Ascending aorta (tissue), 2 donors: Measurements from ENCODE around the gene ADAMTS17. TPM values are rescaled to one million over a fixed set of nuclear protein-coding genes. Genes with fewer than 3 reads are reported as not detected.

Experiments used
- DNase-seq, 2 donors: peaks; one replicate each; pipeline ENCODE4 v3.0.0-alpha.2; 2019; ENCODE audit warnings: low spot score in 2 of 2
- H3K27ac ChIP-seq, 2 donors: fragments of 200-600 bp; sonication (generic); one replicate each; pipeline ENCODE4 v1.5.1; 2016 to 2017; ENCODE audit warnings: mild to moderate bottlenecking in 1 of 2
- H3K27me3 ChIP-seq: fragments of 200-600 bp; sonication (generic); one replicate; pipeline ENCODE4 v1.5.1; 2017
- H3K36me3 ChIP-seq, 2 donors: fragments of 200-600 bp; sonication (generic); one replicate each; pipeline ENCODE4 v1.5.1; 2016
- H3K4me1 ChIP-seq, 2 donors: fragments of 200-600 bp; sonication (generic); one replicate each; pipeline ENCODE4 v1.5.1; 2016 to 2017; ENCODE audit warnings: mild to moderate bottlenecking in 1 of 2
- H3K4me3 ChIP-seq, 2 donors: fragments of 200-600 bp; sonication (generic); one replicate each; pipeline ENCODE4 v1.5.1; 2016 to 2017; ENCODE audit warnings: mild to moderate bottlenecking in 1 of 2
- H3K9me3 ChIP-seq, 2 donors: fragments of 200-600 bp; sonication (generic); one replicate each; pipeline ENCODE4 v1.5.1; 2016
- intact Hi-C: fragments of 100-400 bp; cut with DNase I; formaldehyde crosslinking; loops from one replicate; pipeline ENCODE4 v1.15.1; 2023
- total RNA-seq: library from RNA; depleted of rRNA; stranded (reverse); fragments of >200 nt; gene quantifications from one replicate; pipeline ENCODE4 v1.1.0, GENCODE V29; 2016
- TF ChIP-seq, protein P1 (sequence below), 3 experiments: fragments of 200-600 bp in 2 of 3; fragments of 450-650 bp in 1 of 3; sonication (generic) in 2 of 3; IDR thresholded peaks; one replicate each; pipeline ENCODE4 v1.5.1; 2016 to 2019; ENCODE audit warnings: antibody characterized with exemption in 3 of 3, mild to moderate bottlenecking in 1 of 3, moderate library complexity in 1 of 3

Gene ADAMTS17
- total RNA-seq, 1 donor from 2014 or later = 2.8 TPM

DNA sequence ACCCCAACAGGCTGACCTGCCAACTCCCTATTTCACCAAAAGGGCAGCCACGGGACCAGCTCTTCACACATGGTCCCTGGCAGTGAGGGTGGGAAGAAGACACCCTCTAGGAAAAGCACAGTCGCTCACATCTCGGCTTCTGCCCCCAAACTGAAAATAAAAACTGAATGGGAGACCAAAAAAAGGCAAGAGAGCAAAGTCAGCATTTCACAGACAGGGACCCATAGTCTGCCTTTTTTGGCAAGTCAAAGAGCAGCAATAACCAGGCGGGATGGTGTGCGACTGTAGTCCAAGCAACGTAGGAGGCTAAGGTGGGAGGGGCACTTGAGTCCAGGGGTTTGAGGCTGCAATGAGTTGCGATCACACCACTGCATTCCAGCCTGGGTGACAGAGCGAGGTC lies 154.1 kb downstream of the ADAMTS17 start:
- Histone ChIP-seq H3K36me3 (no peaks in the 10 kb centered on the region), H3K9me3 (no peaks in the 10 kb centered on the region), H3K4me1 (no peaks in the 10 kb centered on the region), H3K27me3 (no peaks in the 10 kb centered on the region), H3K27ac (no peak overlapping the region), H3K4me3 (no peak overlapping the region)
- DNase-seq = peak in 1 of 2 donors; percentile 12
- TF ChIP-seq, protein P1, sequence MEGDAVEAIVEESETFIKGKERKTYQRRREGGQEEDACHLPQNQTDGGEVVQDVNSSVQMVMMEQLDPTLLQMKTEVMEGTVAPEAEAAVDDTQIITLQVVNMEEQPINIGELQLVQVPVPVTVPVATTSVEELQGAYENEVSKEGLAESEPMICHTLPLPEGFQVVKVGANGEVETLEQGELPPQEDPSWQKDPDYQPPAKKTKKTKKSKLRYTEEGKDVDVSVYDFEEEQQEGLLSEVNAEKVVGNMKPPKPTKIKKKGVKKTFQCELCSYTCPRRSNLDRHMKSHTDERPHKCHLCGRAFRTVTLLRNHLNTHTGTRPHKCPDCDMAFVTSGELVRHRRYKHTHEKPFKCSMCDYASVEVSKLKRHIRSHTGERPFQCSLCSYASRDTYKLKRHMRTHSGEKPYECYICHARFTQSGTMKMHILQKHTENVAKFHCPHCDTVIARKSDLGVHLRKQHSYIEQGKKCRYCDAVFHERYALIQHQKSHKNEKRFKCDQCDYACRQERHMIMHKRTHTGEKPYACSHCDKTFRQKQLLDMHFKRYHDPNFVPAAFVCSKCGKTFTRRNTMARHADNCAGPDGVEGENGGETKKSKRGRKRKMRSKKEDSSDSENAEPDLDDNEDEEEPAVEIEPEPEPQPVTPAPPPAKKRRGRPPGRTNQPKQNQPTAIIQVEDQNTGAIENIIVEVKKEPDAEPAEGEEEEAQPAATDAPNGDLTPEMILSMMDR (IDR thresholded peaks at IDR 0.05) = no peak
- intact Hi-C loops = no loop called here

DNA sequence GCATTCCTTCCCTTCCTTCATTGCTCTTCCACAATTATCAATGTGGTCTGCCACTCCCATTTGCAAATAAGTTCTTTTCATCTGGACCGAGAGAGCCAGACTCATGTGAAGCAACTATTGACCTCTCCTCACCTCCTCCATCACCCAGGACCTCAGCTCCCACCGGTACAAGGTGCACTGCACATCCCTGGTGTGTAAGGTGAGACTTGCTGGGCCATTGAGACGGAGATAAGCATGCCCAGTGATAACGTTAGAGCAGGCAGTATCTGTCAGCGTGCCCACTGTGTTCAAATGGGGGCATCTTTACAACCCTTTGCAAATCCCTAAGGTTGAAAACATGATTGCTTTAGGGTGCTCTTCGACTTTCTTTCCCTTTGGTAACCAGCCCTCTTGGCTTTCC lies 154.8 kb downstream of the ADAMTS17 start:
- peak in 1 of 2 donors; percentile 22 for DNase-seq
- Histone ChIP-seq H3K9me3 (no peaks in the 10 kb centered on the region), H3K27ac (no peak overlapping the region), H3K4me1 (no peaks in the 10 kb centered on the region), H3K27me3 (no peaks in the 10 kb centered on the region), H3K4me3 (no peak overlapping the region), H3K36me3 (no peaks in the 10 kb centered on the region)
- intact Hi-C loops = no loop called here
- TF ChIP-seq, protein P1 (IDR thresholded peaks at IDR 0.05) = no peak

DNA sequence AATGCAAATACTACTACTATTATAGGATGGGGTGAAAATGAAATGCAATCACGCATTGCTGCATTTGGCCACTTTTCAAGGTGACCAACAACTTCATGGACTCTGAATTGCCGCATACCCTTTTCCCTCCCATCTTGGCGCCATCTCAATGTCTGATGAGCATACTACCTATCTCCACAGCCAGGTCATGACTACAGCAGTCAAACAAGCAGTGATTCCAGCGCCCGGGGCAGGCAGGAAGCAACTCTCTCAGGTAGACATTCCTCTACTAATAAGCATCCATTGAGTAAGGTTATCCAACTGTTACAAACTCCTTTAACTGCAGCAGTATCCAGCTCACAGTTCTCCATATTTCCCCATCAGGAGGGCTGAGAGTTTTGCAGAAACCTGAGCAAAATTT lies 155.4 kb downstream of the ADAMTS17 start:
- no peaks in the 10 kb centered on the region for H3K36me3 ChIP-seq
- H3K4me3 ChIP-seq = no peak overlapping the region
- TF ChIP-seq, protein P1 (IDR thresholded peaks at IDR 0.05) = no peak
- no peak overlapping the region for H3K27ac ChIP-seq
- intact Hi-C loops = no loop called here
- H3K4me1 ChIP-seq = no peaks in the 10 kb centered on the region
- no peaks in the 10 kb centered on the region for H3K9me3 ChIP-seq
- H3K27me3 ChIP-seq = no peaks in the 10 kb centered on the region
- no peak for DNase-seq

DNA sequence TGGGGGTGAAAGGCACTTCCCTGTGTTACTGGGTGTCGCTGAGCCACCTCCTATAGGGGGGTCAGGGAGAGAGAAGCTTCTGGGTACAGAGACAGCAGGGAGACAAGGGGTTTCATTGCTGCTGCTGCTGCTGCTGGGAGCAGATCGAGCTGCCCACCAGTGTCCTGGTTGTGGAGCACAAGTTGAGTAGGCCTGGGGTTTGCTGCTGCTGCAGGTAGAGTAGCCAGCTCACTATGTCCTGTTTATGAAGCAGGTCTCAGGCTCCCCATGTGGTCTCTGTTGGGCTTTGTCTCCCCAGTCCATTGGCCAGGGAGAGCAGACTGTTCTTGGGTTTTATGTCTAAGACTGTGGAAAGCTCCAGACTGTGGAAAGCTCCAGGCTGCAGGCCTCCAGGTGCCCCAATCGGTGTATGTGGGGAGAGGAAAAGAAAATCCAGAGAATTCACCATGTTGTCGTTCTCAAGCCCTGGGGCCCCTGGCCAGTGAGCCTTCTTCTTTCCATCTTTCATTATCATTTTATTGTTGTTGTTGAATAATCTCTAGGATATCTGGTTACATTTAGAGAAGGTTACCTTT lies 157.8 kb downstream of the ADAMTS17 start:
- TF ChIP-seq, protein P1 (IDR thresholded peaks at IDR 0.05) = no peak
- intact Hi-C loops = no loop called here

DNA sequence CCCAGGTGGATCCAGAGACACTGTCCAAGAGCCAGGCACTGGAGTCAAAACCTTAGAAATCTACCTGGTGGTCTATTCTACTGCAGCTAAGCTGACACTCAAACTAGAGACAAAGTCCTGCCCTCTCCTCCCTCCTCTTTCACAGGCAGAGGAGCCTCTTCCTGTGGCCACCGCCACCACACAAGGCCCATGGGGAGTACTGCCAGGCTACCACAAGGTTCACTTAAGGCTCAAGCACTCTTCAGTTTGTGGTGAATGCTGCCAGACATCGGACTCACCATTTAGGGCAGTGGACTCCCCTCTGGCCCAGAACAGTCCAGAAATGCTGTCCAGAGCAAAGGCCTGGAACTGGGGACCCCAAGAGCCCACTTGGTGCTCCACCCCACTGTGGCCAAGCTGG lies 160.9 kb downstream of the ADAMTS17 start:
- H3K4me3 ChIP-seq = no peak overlapping the region
- H3K27me3 ChIP-seq = no peaks in the 10 kb centered on the region
- H3K9me3 ChIP-seq = no peaks in the 10 kb centered on the region
- no peak overlapping the region for H3K27ac ChIP-seq
- DNase-seq = no peak
- H3K36me3 ChIP-seq = no peaks in the 10 kb centered on the region
- intact Hi-C loops = no loop called here
- H3K4me1 ChIP-seq = no peaks in the 10 kb centered on the region
- TF ChIP-seq, protein P1 (IDR thresholded peaks at IDR 0.05) = no peak

More for the DNA sequence above, 157.8 kb downstream of the ADAMTS17 start:
- no peaks in the 10 kb centered on the region for H3K36me3 ChIP-seq
- DNase-seq = no peak
- no peak overlapping the region for H3K4me3 ChIP-seq
- no peaks in the 10 kb centered on the region for H3K4me1 ChIP-seq
- no peak overlapping the region for H3K27ac ChIP-seq
- no peaks in the 10 kb centered on the region for H3K27me3 ChIP-seq
- no peaks in the 10 kb centered on the region for H3K9me3 ChIP-seq
